ENCODE data around the gene IFIT3.

DNA sequence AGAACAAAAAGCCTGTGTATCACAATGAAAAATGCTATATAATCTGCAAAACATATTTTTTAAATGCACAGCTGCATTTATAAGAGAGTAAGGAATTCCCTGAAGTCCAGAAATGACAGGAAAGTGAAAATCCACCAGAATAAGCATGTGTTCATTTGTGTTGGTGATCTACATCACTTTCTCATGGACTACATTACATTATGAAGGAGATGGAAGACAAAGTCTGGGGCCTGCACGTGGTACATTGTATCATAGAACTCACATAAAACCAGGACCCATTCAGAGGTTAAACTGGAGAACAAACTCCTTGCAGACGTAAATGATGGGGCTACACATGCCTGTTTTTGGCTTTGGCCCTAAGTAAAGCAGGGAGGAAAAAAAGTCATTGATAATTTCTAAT is 16.4 kb downstream of the IFIT3 start:
- TF ChIP-seq, protein P1, sequence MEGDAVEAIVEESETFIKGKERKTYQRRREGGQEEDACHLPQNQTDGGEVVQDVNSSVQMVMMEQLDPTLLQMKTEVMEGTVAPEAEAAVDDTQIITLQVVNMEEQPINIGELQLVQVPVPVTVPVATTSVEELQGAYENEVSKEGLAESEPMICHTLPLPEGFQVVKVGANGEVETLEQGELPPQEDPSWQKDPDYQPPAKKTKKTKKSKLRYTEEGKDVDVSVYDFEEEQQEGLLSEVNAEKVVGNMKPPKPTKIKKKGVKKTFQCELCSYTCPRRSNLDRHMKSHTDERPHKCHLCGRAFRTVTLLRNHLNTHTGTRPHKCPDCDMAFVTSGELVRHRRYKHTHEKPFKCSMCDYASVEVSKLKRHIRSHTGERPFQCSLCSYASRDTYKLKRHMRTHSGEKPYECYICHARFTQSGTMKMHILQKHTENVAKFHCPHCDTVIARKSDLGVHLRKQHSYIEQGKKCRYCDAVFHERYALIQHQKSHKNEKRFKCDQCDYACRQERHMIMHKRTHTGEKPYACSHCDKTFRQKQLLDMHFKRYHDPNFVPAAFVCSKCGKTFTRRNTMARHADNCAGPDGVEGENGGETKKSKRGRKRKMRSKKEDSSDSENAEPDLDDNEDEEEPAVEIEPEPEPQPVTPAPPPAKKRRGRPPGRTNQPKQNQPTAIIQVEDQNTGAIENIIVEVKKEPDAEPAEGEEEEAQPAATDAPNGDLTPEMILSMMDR (IDR thresholded peaks at IDR 0.05; ENCODE audit: control extremely low read depth in 1 of 3, insufficient read depth in 1 of 3, low read depth in 1 of 3, low read length in 3 of 3), result no peak
- no peak for TF ChIP-seq TEAD4 (IDR thresholded peaks at IDR 0.05; ENCODE audit: low read depth, low read length)
- TF ChIP-seq, protein P2, sequence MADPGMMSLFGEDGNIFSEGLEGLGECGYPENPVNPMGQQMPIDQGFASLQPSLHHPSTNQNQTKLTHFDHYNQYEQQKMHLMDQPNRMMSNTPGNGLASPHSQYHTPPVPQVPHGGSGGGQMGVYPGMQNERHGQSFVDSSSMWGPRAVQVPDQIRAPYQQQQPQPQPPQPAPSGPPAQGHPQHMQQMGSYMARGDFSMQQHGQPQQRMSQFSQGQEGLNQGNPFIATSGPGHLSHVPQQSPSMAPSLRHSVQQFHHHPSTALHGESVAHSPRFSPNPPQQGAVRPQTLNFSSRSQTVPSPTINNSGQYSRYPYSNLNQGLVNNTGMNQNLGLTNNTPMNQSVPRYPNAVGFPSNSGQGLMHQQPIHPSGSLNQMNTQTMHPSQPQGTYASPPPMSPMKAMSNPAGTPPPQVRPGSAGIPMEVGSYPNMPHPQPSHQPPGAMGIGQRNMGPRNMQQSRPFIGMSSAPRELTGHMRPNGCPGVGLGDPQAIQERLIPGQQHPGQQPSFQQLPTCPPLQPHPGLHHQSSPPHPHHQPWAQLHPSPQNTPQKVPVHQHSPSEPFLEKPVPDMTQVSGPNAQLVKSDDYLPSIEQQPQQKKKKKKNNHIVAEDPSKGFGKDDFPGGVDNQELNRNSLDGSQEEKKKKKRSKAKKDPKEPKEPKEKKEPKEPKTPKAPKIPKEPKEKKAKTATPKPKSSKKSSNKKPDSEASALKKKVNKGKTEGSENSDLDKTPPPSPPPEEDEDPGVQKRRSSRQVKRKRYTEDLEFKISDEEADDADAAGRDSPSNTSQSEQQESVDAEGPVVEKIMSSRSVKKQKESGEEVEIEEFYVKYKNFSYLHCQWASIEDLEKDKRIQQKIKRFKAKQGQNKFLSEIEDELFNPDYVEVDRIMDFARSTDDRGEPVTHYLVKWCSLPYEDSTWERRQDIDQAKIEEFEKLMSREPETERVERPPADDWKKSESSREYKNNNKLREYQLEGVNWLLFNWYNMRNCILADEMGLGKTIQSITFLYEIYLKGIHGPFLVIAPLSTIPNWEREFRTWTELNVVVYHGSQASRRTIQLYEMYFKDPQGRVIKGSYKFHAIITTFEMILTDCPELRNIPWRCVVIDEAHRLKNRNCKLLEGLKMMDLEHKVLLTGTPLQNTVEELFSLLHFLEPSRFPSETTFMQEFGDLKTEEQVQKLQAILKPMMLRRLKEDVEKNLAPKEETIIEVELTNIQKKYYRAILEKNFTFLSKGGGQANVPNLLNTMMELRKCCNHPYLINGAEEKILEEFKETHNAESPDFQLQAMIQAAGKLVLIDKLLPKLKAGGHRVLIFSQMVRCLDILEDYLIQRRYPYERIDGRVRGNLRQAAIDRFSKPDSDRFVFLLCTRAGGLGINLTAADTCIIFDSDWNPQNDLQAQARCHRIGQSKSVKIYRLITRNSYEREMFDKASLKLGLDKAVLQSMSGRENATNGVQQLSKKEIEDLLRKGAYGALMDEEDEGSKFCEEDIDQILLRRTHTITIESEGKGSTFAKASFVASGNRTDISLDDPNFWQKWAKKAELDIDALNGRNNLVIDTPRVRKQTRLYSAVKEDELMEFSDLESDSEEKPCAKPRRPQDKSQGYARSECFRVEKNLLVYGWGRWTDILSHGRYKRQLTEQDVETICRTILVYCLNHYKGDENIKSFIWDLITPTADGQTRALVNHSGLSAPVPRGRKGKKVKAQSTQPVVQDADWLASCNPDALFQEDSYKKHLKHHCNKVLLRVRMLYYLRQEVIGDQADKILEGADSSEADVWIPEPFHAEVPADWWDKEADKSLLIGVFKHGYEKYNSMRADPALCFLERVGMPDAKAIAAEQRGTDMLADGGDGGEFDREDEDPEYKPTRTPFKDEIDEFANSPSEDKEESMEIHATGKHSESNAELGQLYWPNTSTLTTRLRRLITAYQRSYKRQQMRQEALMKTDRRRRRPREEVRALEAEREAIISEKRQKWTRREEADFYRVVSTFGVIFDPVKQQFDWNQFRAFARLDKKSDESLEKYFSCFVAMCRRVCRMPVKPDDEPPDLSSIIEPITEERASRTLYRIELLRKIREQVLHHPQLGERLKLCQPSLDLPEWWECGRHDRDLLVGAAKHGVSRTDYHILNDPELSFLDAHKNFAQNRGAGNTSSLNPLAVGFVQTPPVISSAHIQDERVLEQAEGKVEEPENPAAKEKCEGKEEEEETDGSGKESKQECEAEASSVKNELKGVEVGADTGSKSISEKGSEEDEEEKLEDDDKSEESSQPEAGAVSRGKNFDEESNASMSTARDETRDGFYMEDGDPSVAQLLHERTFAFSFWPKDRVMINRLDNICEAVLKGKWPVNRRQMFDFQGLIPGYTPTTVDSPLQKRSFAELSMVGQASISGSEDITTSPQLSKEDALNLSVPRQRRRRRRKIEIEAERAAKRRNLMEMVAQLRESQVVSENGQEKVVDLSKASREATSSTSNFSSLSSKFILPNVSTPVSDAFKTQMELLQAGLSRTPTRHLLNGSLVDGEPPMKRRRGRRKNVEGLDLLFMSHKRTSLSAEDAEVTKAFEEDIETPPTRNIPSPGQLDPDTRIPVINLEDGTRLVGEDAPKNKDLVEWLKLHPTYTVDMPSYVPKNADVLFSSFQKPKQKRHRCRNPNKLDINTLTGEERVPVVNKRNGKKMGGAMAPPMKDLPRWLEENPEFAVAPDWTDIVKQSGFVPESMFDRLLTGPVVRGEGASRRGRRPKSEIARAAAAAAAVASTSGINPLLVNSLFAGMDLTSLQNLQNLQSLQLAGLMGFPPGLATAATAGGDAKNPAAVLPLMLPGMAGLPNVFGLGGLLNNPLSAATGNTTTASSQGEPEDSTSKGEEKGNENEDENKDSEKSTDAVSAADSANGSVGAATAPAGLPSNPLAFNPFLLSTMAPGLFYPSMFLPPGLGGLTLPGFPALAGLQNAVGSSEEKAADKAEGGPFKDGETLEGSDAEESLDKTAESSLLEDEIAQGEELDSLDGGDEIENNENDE (IDR thresholded peaks at IDR 0.05; ENCODE audit: insufficient replicate concordance, low read length), result no peak
- no peak for TF ChIP-seq SP1 (IDR thresholded peaks at IDR 0.05; ENCODE audit: low read depth, low read length)
- TF ChIP-seq BCL11A (IDR thresholded peaks at IDR 0.05; ENCODE audit: low read depth in 2 of 2, low read length in 2 of 2), result no peak
- no peak for TF ChIP-seq SIN3A (conservative IDR thresholded peaks at IDR 0.05 in 1 of 2, IDR thresholded peaks at IDR 0.05 in 1 of 2; ENCODE audit: low read depth in 1 of 2, low read length in 2 of 2)
